GM12874 (cell line): ENCODE measurements around the gene MOGAT3.

Experiments
- CTCF ChIP-seq: IDR thresholded peaks from 2 replicates; pipeline ENCODE4 v1.5.1; 2011; ENCODE audit warnings: low read depth, mild to moderate bottlenecking, control low read depth, low read length, moderate library complexity; ENCODE audit not compliant: insufficient read depth

The MOGAT3 gene

GRCh38 chr7:101217388-101218235, 16.8 kb upstream of the MOGAT3 start, which contains the start of the genes PLOD3 and ZNHIT1:
Gene PLOD3 (minus strand): TSS chr7:101217581. CDS start chr7:101217274, 307 bp downstream.
Gene ZNHIT1 (plus strand): TSS chr7:101218165. CDS start chr7:101218196, 31 bp downstream.
- 0 out of 2 replicates have a peak, but pooled peaks have one; percentile 18 for TF ChIP-seq CTCF

GRCh38 chr7:101216860-101217387, 16.1 kb upstream of the MOGAT3 start:
- TF ChIP-seq CTCF: 0 out of 2 replicates have a peak, but pooled peaks have one; percentile 19

GRCh38 chr7:101216001-101216859, 15.4 kb upstream of the MOGAT3 start:
- TF ChIP-seq CTCF: no peak

- no peak for TF ChIP-seq CTCF
Measured at GRCh38 chr7:101212014-101212413, 11.2 kb upstream of the MOGAT3 start.

GRCh38 chr7:101211501-101211900, 10.7 kb upstream of the MOGAT3 start:
- no peak for TF ChIP-seq CTCF

GRCh38 chr7:101210143-101210542, 9.3 kb upstream of the MOGAT3 start:
- no peak for TF ChIP-seq CTCF

- no peak for TF ChIP-seq CTCF
Measured at GRCh38 chr7:101208794-101209193, 8.0 kb upstream of the MOGAT3 start.
